GM04503 (cell line): ENCODE measurements around the gene FAAP100.
"Not testable (repeated sequence)": the region's sequence is repeated elsewhere in the genome, so short reads cannot be mapped to it uniquely, and the experiment has no call there.

Source experiments
- DNase-seq: peaks from one replicate; pipeline ENCODE4 v3.0.0-alpha.2; 2012; ENCODE audit warnings: low read depth

FAAP100 gene

GRCh38 chr17:81552244-81553017 is at the start of gene FAAP100:
Gene FAAP100, minus strand, starts transcription at chr17:81552353. Its CDS starts 23 bp downstream, at chr17:81552330.
- DNase-seq, result no peak

GRCh38 chr17:81601525-81602120 is 49.5 kb upstream of the FAAP100 start:
- no peak for DNase-seq

- DNase-seq, result peak; percentile 37
Observed at GRCh38 chr17:81599719-81600486, 47.8 kb upstream of the FAAP100 start.

- no peak for DNase-seq
Observed at GRCh38 chr17:81593105-81593871, 41.1 kb upstream of the FAAP100 start.

- DNase-seq, result no peak
Observed at GRCh38 chr17:81591971-81592370, 39.8 kb upstream of the FAAP100 start.

DNA sequence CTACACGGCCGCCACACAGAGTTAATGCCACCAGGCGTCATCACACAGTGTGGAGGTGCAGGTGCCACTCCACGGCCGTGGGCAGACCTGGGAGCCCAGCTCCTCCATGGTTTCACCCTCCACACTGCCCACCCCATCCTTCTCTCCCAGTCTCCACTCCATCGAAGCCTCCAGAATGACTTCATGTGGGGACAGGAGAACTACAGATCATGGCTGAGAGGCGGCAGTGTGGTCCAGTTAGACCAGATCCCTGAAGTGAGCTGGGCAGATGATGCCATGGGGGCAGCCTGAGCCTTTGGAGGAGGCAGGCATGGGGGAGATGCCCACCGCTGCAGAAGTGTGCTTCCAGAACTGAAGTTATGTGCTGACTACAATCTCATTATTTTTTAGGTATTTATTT is 38.0 kb upstream of the FAAP100 start:
- no peak for DNase-seq

- no peak for DNase-seq
Observed at GRCh38 chr17:81589612-81590011, 37.5 kb upstream of the FAAP100 start.

GRCh38 chr17:81586096-81586495 is 33.9 kb upstream of the FAAP100 start:
- DNase-seq, result no peak

GRCh38 chr17:81584771-81585170 is 32.6 kb upstream of the FAAP100 start:
- not testable (repeated sequence) for DNase-seq

- no peak for DNase-seq
Observed at GRCh38 chr17:81583589-81584342, 31.6 kb upstream of the FAAP100 start.

GRCh38 chr17:81582749-81583148 is 30.6 kb upstream of the FAAP100 start:
- DNase-seq, result no peak

DNA sequence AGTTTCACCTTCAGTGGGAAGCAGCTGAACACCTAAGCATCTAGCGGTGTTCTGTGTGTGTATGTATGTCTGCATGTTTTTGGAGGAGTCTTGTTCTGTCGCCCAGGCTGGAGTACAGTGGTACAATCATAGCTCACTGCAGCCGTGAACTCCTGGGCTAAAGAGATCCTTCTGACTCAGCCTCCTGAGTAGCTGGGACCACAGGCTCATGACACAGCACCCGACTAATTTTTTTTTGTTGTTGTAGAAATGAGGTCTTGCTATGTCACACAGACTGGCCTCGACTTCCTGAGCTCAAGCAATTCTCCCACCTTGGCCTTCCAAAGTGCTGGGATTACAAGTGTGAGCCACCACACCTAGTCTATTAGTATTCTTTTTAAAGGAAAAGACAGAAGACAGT is 30.2 kb upstream of the FAAP100 start:
- DNase-seq, result no peak

DNA sequence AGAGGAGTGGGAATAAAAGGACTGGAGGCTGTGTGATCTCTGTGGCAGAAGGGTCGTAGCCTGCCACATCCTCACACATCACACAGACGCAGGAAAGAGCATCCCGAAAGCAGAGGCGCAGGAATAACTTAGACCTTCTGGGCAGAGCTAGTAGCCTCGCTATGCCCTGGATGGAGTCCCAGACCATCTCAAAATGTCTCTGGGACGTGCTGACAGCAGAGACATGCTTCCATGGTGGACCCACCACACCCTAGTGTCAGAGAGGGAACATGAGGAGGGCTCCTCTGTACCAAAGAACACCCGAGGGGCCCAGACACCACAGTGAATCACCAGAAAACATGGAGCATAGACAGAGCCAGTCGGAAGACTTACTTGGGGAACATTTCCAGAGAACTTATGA is 29.6 kb upstream of the FAAP100 start:
- no peak for DNase-seq

- DNase-seq, result no peak
Observed at GRCh38 chr17:81580481-81580880, 28.3 kb upstream of the FAAP100 start.

GRCh38 chr17:81579821-81580321 is 27.7 kb upstream of the FAAP100 start:
- DNase-seq, result peak; percentile 34

DNA sequence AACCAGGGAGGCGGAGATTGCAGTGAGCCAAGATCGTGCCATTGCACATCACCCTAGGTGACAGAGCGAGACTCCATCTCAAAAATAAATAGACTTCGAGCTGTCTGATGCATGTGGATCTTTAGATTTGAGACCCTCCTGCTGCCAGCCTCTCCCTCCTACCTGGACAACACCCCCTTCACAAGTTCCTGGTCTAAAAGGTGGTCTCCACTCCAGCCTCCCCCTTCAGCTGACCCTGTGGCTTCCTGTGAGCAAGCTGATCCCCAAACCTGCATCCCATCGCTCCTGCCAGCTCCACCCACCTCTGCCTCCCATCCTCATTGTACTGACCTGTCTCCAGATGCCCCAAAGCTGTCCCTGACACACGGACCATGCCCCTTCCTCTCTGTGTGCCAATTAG is 27.1 kb upstream of the FAAP100 start:
- DNase-seq, result no peak

DNA sequence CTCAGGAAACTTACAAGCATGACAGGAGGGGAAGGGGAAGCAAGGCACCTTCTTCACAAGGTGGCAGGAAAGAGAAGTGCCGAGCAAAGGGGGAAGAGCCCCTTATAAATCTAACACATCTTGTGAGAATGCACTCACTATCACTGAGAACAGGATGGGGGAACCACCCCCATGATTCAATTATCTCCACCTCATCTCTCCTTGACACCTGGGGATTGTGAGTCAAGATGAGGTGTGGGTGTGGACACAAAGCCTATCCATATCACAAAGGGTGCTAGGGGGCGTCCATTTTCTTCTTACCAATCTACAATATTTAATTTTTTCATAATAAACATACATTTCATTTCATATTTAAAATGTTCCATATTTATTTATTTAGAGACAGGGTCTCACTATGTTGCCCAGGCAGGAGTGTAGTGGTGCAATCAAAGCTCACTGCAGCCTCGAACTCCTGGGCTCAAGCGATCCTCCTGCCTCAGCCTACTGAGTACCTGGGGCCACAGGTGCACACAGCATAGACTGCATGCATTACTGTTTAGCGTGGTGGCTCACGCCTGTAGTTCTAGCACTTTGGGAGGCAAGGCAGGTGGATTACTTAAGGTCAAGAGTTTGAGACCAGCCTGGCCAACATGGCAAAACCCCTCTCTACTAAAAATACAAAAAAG is 26.5 kb upstream of the FAAP100 start:
- DNase-seq, result no peak

DNA sequence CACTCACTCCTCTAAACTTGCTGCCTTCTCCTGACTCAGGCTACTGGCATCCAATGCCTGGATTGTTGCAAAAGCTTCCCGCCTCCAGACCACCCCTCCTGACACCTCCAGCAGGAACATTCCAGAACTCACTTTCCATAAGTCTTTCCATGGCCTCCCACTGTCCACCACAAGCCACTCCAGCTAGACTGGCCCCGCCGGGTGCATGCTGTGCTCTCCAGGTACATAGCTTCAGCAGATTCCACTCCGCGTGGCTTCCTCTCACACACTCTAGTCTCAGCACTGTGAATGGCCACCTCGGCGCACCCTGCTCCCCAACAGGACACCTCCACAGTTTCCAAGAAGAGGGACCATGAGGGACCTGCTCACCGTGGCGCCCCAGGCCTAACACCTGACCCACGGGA is 25.9 kb upstream of the FAAP100 start:
- DNase-seq, result no peak

- DNase-seq, result no peak
Observed at GRCh38 chr17:81577278-81578000, 25.3 kb upstream of the FAAP100 start.
